ENCODE results near the gene LIN7A.

DNA sequence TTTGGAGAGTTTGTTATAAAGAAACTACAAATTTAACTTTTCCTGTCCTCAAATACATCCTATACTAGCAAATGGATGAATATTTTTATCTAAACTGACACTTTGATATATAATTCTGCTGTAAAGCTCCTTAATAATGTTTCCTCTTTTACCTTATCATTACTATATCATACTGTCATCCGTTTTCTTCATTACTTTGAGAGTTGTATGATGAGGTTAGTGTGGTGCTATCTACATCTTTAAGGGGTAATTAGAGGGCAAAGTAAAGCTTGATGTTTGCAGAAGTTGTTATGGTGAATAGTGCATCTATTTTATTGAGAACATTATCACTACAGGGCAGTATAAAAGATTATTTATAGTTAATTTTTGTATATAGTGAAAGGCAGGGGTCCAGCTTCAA, 36.1 kb downstream of the LIN7A start:
- TF ChIP-seq, protein P1, sequence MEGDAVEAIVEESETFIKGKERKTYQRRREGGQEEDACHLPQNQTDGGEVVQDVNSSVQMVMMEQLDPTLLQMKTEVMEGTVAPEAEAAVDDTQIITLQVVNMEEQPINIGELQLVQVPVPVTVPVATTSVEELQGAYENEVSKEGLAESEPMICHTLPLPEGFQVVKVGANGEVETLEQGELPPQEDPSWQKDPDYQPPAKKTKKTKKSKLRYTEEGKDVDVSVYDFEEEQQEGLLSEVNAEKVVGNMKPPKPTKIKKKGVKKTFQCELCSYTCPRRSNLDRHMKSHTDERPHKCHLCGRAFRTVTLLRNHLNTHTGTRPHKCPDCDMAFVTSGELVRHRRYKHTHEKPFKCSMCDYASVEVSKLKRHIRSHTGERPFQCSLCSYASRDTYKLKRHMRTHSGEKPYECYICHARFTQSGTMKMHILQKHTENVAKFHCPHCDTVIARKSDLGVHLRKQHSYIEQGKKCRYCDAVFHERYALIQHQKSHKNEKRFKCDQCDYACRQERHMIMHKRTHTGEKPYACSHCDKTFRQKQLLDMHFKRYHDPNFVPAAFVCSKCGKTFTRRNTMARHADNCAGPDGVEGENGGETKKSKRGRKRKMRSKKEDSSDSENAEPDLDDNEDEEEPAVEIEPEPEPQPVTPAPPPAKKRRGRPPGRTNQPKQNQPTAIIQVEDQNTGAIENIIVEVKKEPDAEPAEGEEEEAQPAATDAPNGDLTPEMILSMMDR (IDR thresholded peaks at IDR 0.05): no peak
- no peak for TF ChIP-seq EP300 (IDR thresholded peaks at IDR 0.05)

Measured in gastroesophageal sphincter (tissue), 3 donors.